HEK293 (cell line): ENCODE data around the gene COL1A1.
A peak's percentile ranks its signal among the peaks of the same experiment; 100 is the strongest.

Experiments
- CTCF ChIA-PET: fragments of 350-600 bp; formaldehyde crosslinking; extraction: SDS; loops from one replicate; lab custom pipeline; 2021; ENCODE audit warnings: antibody characterized with exemption; lab: Yijun Ruan, JAX
- POLR2A ChIA-PET: fragments of 300-600 bp; formaldehyde crosslinking; extraction: SDS; loops from one replicate; lab custom pipeline; 2020; ENCODE audit warnings: antibody characterized with exemption, inconsistent platforms; lab: Yijun Ruan, JAX
- H3K27ac ChIP-seq: fragments of 200-500 bp; sonication (Bioruptor generic); 2 replicates; pipeline ENCODE4 v1.5.1; 2014; ENCODE audit warnings: low read depth, low read length, control low read depth, inconsistent platforms; ENCODE audit errors: extremely low read depth
- H3K36me3 ChIP-seq, 2 experiments: fragments of 200-500 bp in 1 of 2; sonication (Bioruptor generic) in 1 of 2; 1 replicate in 1 of 2; 2 replicates in 1 of 2; pipeline ENCODE4 v1.5.1; 2014 to 2017; ENCODE audit warnings: inconsistent platforms in 2 of 2, low read length in 2 of 2; ENCODE audit not compliant: control insufficient read depth in 2 of 2, insufficient read depth in 1 of 2
- H3K4me1 ChIP-seq: fragments of 200-500 bp; sonication (Bioruptor generic); 2 replicates; pipeline ENCODE4 v1.5.1; 2014; ENCODE audit warnings: mild to moderate bottlenecking, low read length, inconsistent platforms; ENCODE audit not compliant: control insufficient read depth, insufficient read depth
- H3K4me3 ChIP-seq: 2 replicates; pipeline ENCODE4 v1.5.1; 2011; ENCODE audit warnings: low read depth, mild to moderate bottlenecking, control low read depth, low read length, moderate library complexity
- H3K9me3 ChIP-seq: fragments of 200-500 bp; sonication (Bioruptor generic); 2 replicates; pipeline ENCODE4 v1.5.1; 2014; ENCODE audit warnings: low read depth, low read length, inconsistent platforms; ENCODE audit not compliant: control insufficient read depth, insufficient read depth
- KLF1 ChIP-seq: fragments of 450-650 bp; formaldehyde crosslinking; IDR thresholded peaks from 2 replicates; pipeline ENCODE4 v1.5.1; 2016; ENCODE audit warnings: missing biosample characterization, missing genetic modification characterization
- PRDM1 ChIP-seq: fragments of 450-650 bp; formaldehyde crosslinking; IDR thresholded peaks from 2 replicates; pipeline ENCODE4; 2016; ENCODE audit warnings: missing biosample characterization, missing genetic modification characterization
- SCRT2 ChIP-seq: fragments of 450-650 bp; formaldehyde crosslinking; IDR thresholded peaks from 2 replicates; pipeline ENCODE4 v1.5.1; 2016; ENCODE audit warnings: missing biosample characterization, missing genetic modification characterization
- ZBTB1 ChIP-seq: fragments of 450-650 bp; formaldehyde crosslinking; IDR thresholded peaks from 2 replicates; pipeline ENCODE4 v1.5.1; 2016; ENCODE audit warnings: missing biosample characterization, missing genetic modification characterization
- ZNF121 ChIP-seq: fragments of 450-650 bp; formaldehyde crosslinking; IDR thresholded peaks from 2 replicates; pipeline ENCODE4 v1.5.1; 2016; ENCODE audit warnings: missing biosample characterization, missing genetic modification characterization
- ZNF184 ChIP-seq: fragments of 450-650 bp; IDR thresholded peaks from 2 replicates; pipeline ENCODE4 v1.5.1; 2018; ENCODE audit warnings: missing biosample characterization, mild to moderate bottlenecking, missing genetic modification characterization
- ZNF19 ChIP-seq: fragments of 450-650 bp; formaldehyde crosslinking; IDR thresholded peaks from 2 replicates; pipeline ENCODE4; 2016; ENCODE audit warnings: missing biosample characterization, missing genetic modification characterization, low read depth
- ZNF221 ChIP-seq: fragments of 450-650 bp; formaldehyde crosslinking; IDR thresholded peaks from 2 replicates; pipeline ENCODE4 v1.5.1; 2017; ENCODE audit warnings: missing biosample characterization, missing genetic modification characterization, borderline replicate concordance
- ZNF335 ChIP-seq: fragments of 450-650 bp; formaldehyde crosslinking; conservative IDR thresholded peaks from 2 replicates; pipeline ENCODE4 v1.5.1; 2016; ENCODE audit warnings: missing biosample characterization, missing genetic modification characterization
- ZNF426 ChIP-seq: fragments of 450-650 bp; formaldehyde crosslinking; IDR thresholded peaks from 2 replicates; pipeline ENCODE4 v1.5.1; 2017; ENCODE audit warnings: missing biosample characterization, missing genetic modification characterization, mild to moderate bottlenecking, inconsistent platforms, moderate library complexity
- ZNF514 ChIP-seq: fragments of 450-650 bp; formaldehyde crosslinking; IDR thresholded peaks from 2 replicates; pipeline ENCODE4 v1.5.1; 2016; ENCODE audit warnings: missing biosample characterization, missing genetic modification characterization
- ZNF701 ChIP-seq: fragments of 450-650 bp; formaldehyde crosslinking; IDR thresholded peaks from 2 replicates; pipeline ENCODE4 v1.5.1; 2016; ENCODE audit warnings: missing biosample characterization, missing genetic modification characterization
- ZNF837 ChIP-seq: fragments of 450-650 bp; formaldehyde crosslinking; IDR thresholded peaks from 2 replicates; pipeline ENCODE4 v1.5.1; 2016; ENCODE audit warnings: missing biosample characterization, missing genetic modification characterization
- TF ChIP-seq, protein P1 (sequence below): fragments of 450-650 bp; formaldehyde crosslinking; IDR thresholded peaks from 2 replicates; pipeline ENCODE4 v1.5.1; 2017; ENCODE audit warnings: missing biosample characterization, missing genetic modification characterization

The COL1A1 gene

DNA sequence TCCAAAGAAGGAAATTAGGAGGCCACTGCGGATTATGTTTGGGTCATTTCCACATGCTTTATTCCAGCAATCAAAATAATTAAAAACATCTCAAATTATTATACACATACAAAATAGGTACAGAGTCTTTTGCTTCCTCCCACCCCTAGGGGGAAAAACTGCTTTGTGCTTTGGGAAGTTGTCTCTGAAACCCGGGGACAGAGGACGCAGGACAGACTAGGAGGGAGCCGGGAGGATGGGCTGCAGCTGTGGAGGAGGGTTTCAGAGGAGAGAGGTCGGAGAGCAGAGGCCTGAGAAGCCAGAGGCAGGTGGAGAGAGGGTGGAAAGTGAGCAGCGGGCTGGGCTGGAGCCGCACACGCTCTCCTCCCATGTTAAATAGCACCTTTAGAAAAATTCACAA is 17.4 kb downstream of the COL1A1 start:
- no peak overlapping the region for H3K4me3 ChIP-seq
- H3K9me3 ChIP-seq = no peaks in the 10 kb centered on the region
- TF ChIP-seq ZNF121 = no peak
- no peak for TF ChIP-seq ZNF184 (tag by site-specific recombination)
- no peak for TF ChIP-seq ZNF19 (tag by site-specific recombination)
- no peak for TF ChIP-seq ZNF701 (tag by site-specific recombination)
- TF ChIP-seq ZNF426 (tag by site-specific recombination) = no peak
- TF ChIP-seq ZNF221 (tag by site-specific recombination) = no peak
- no peak overlapping the region for H3K27ac ChIP-seq
- H3K36me3 ChIP-seq = peaks cover 0 to 36% of the 10 kb centered on the region in 2 experiments; a peak in 1 of 3 replicates
- no peaks in the 10 kb centered on the region; the same call in 1 of the 2 replicates for H3K4me1 ChIP-seq
- POLR2A ChIA-PET = no interaction called here
- CTCF ChIA-PET = interaction anchor here (1.4 kb wide), 1 partner anchor 16 kb away, joined by 4 read pairs; no protein-coding TSS in a partner anchor

DNA sequence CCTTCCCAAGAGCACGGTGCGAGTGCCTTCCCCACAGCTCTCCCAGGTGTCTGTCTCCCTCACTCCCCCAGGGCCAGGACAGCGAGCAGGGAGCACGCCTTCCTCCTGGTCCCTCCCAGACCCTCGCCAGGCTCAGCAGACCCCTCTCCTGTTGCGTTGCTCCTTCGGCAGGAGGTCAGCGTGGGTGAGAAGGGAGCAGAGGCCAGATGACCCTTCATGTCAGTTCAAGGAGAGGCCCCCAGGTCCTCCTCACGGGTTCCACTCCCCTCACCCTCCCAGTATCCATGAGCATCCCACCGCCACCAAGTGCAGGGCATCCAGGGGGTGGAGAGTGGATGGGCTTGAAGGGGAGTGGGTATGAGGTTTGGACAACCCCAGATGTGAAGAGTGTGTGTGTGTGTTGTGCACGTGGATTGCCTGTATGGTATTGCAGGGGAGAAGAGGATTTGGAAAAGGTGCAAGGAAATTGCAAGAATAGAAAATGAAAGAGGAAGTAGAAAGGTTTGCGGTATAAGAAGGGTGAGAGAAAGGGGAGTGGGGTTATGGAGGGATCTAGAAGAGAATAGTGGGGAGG is 17.9 kb downstream of the COL1A1 start:
- Histone ChIP-seq H3K9me3 (no peaks in the 10 kb centered on the region), H3K27ac (no peak overlapping the region), H3K36me3 (peaks cover 0 to 32% of the 10 kb centered on the region in 2 experiments; a peak in 1 of 3 replicates), H3K4me3 (no peak overlapping the region), H3K4me1 (peaks cover 3% of the 10 kb centered on the region)
- CTCF ChIA-PET = interaction anchor here (1.4 to 3.2 kb wide), 2 partner anchors 14 to 17 kb away, joined by 4 to 17 read pairs; no protein-coding TSS in a partner anchor
- TF ChIP-seq PRDM1 (tag by site-specific recombination) (peak; percentile 63), ZNF514 (tag by site-specific recombination) (no peak)
- POLR2A ChIA-PET = no interaction called here

DNA sequence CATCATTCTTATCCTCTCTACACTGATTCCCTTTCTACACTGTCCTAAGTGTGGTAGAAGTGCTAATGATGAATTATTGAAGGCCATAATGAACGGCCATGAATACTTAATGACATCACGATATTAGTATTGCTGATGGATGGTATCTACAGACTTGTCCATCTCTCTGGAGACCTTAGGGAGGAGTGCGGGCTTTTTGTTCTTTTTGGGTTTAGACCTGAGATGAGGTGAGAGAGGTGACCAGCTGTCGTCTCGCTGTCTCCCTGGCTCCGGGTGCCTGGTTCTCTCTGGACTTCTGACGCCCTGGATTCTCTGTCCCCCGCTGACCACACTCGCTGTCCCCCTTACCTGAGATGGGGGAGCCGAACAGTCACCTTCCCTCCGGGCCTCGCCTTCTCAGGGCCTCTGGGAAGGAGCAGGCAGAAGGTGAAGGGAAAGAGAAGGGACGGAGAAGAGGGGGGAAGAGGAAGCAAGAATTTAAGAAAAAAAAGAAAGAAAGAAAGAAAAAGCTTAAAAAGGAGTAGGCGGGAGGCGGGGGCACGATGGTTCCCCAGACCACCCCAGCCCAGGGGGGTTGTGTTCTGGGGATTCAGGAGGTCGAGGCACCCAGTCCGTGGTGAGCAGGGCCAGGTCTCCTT is 18.5 kb downstream of the COL1A1 start:
- POLR2A ChIA-PET = no interaction called here
- TF ChIP-seq ZNF837 (tag by site-specific recombination) (no peak), KLF1 (tag by site-specific recombination) (no peak), ZBTB1 (no peak), SCRT2 (tag by site-specific recombination) (no peak), ZNF335 (no peak)
- TF ChIP-seq, protein P1, sequence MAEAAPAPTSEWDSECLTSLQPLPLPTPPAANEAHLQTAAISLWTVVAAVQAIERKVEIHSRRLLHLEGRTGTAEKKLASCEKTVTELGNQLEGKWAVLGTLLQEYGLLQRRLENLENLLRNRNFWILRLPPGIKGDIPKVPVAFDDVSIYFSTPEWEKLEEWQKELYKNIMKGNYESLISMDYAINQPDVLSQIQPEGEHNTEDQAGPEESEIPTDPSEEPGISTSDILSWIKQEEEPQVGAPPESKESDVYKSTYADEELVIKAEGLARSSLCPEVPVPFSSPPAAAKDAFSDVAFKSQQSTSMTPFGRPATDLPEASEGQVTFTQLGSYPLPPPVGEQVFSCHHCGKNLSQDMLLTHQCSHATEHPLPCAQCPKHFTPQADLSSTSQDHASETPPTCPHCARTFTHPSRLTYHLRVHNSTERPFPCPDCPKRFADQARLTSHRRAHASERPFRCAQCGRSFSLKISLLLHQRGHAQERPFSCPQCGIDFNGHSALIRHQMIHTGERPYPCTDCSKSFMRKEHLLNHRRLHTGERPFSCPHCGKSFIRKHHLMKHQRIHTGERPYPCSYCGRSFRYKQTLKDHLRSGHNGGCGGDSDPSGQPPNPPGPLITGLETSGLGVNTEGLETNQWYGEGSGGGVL (tag by site-specific recombination) = no peak
- TF ChIP-seq, all 188 proteins: peak for 0
- Histone ChIP-seq H3K27ac (no peak overlapping the region), H3K36me3 (peaks cover 0 to 25% of the 10 kb centered on the region in 2 experiments; a peak in 1 of 3 replicates), H3K4me3 (no peak overlapping the region), H3K9me3 (no peaks in the 10 kb centered on the region), H3K4me1 (peaks cover 7% of the 10 kb centered on the region)
- CTCF ChIA-PET = interaction anchor here (1.4 to 3.2 kb wide), 3 partner anchors 13 to 17 kb away, joined by 4 to 17 read pairs (median 11); no protein-coding TSS in a partner anchor
